Smooth muscle cell (in vitro differentiated cells): ENCODE results near the gene FECH. TPM values are rescaled to one million over a fixed set of nuclear protein-coding genes. Genes with fewer than 3 reads are reported as not detected.

Experiments
- DNase-seq: peaks from one replicate; lab custom pipeline; 2025; ENCODE audit not compliant: unreplicated experiment; lab: John Stamatoyannopoulos, UW
- H2AFZ ChIP-seq: fragments of 200-600 bp; sonication (generic); 2 replicates; pipeline ENCODE4 v1.6.0; 2016; ENCODE audit warnings: antibody characterized with exemption, low read depth, mild to moderate bottlenecking
- H3F3A ChIP-seq: fragments of 200-600 bp; sonication (generic); 2 replicates; pipeline ENCODE4 v1.6.0; 2017; ENCODE audit warnings: antibody characterized with exemption, low read depth
- H3K27ac ChIP-seq: fragments of 200-600 bp; sonication (generic); 2 replicates; pipeline ENCODE4 v1.5.1; 2016; ENCODE audit warnings: low read depth, mild to moderate bottlenecking
- H3K27me3 ChIP-seq: fragments of 200-600 bp; sonication (generic); 2 replicates; pipeline ENCODE4 v1.6.1; 2016; ENCODE audit warnings: low read depth, mild to moderate bottlenecking
- H3K36me3 ChIP-seq: fragments of 200-600 bp; sonication (generic); 2 replicates; pipeline ENCODE4 v1.5.1; 2016; ENCODE audit warnings: low read depth
- H3K4me1 ChIP-seq: fragments of 200-600 bp; sonication (generic); 2 replicates; pipeline ENCODE4 v1.5.1; 2016; ENCODE audit warnings: low read depth
- H3K4me2 ChIP-seq: fragments of 200-600 bp; sonication (generic); 2 replicates; pipeline ENCODE4 v1.6.0; 2016; ENCODE audit warnings: mild to moderate bottlenecking
- H3K4me3 ChIP-seq: fragments of 200-600 bp; sonication (generic); 2 replicates; pipeline ENCODE4 v1.5.1; 2016; ENCODE audit warnings: mild to moderate bottlenecking
- H3K79me2 ChIP-seq: fragments of 200-600 bp; sonication (generic); 2 replicates; pipeline ENCODE4 v1.6.0; 2016; ENCODE audit warnings: low read depth, mild to moderate bottlenecking
- H3K9ac ChIP-seq: fragments of 200-600 bp; sonication (generic); 2 replicates; pipeline ENCODE4 v1.6.0; 2016; ENCODE audit warnings: low read depth
- H3K9me3 ChIP-seq: fragments of 200-600 bp; sonication (generic); replicated peaks from 2 replicates; pipeline ENCODE4 v1.5.1; 2016; ENCODE audit warnings: low read depth
- H4K20me1 ChIP-seq: fragments of 200-600 bp; sonication (generic); 2 replicates; pipeline ENCODE4 v1.6.0; 2016; ENCODE audit warnings: low read depth
- CTCF ChIP-seq: fragments of 200-600 bp; sonication (generic); IDR thresholded peaks from 2 replicates; pipeline ENCODE4 v1.5.1; 2017; ENCODE audit warnings: borderline replicate concordance, mild to moderate bottlenecking, antibody characterized with exemption; ENCODE audit not compliant: insufficient read depth, poor library complexity, severe bottlenecking
- WGBS: methylation state at CpG from one replicate; pipeline ENCODE4 v1.1.7; 2016; ENCODE audit warnings: low lambda C conversion rate; 5-methylcytosine and 5-hydroxymethylcytosine counted together
- polyA plus RNA-seq: library from polyadenylated mRNA; unstranded; fragments of >200 nt; fragmentation: Nextera tagmentation; extraction: Ambion mirVana; gene quantifications from 2 replicates; pipeline ENCODE4 v1.2.1, GENCODE V29; 2016
- total RNA-seq: library from RNA; depleted of rRNA; stranded (reverse); fragments of >200 nt; gene quantifications from 2 replicates; pipeline ENCODE4 v1.2.3, GENCODE V29; 2014

FECH gene
- total and polyA plus RNA-seq, 2 experiments from 2014 or later = 18.1 to 52.5 TPM

GRCh38 chr18:57555134-57555533 is 31.4 kb downstream of the FECH start:
- Histone ChIP-seq H3K27ac (no peak overlapping the region), H3K27me3 (no peaks in the 10 kb centered on the region), H3K4me2 (no peak overlapping the region), H3K4me1 (no peaks in the 10 kb centered on the region), H4K20me1 (no peaks in the 10 kb centered on the region), H3K79me2 (no peaks in the 10 kb centered on the region), H3K4me3 (no peak overlapping the region), H2AFZ (no peak overlapping the region), H3K36me3 (no peaks in the 10 kb centered on the region), H3F3A (no peaks in the 10 kb centered on the region), H3K9ac (no peak overlapping the region), H3K9me3 (no peaks in the 10 kb centered on the region)
- no peak for TF ChIP-seq CTCF
- WGBS = 98% methylated on average over 2 of the region's 2 CpGs
- no peak for DNase-seq

GRCh38 chr18:57550510-57550909 is 36.0 kb downstream of the FECH start:
- Histone ChIP-seq H3K4me1 (no peaks in the 10 kb centered on the region), H3K4me2 (no peak overlapping the region), H3K27ac (no peak overlapping the region), H2AFZ (no peak overlapping the region), H3K4me3 (no peak overlapping the region), H3K79me2 (no peaks in the 10 kb centered on the region), H3K9ac (no peak overlapping the region), H3K36me3 (no peaks in the 10 kb centered on the region), H4K20me1 (no peaks in the 10 kb centered on the region), H3K27me3 (no peaks in the 10 kb centered on the region), H3K9me3 (no peaks in the 10 kb centered on the region), H3F3A (no peaks in the 10 kb centered on the region)
- WGBS = 91% methylated on average over 10 of the region's 10 CpGs
- DNase-seq = no peak
- TF ChIP-seq CTCF = no peak

- DNase-seq = no peak
- TF ChIP-seq CTCF = no peak
- Histone ChIP-seq H3K9ac (no peak overlapping the region), H3K4me3 (no peak overlapping the region), H3F3A (no peaks in the 10 kb centered on the region), H3K4me1 (no peaks in the 10 kb centered on the region), H3K27ac (no peak overlapping the region), H3K9me3 (no peaks in the 10 kb centered on the region), H3K4me2 (no peak overlapping the region), H3K79me2 (no peaks in the 10 kb centered on the region), H3K36me3 (no peaks in the 10 kb centered on the region), H3K27me3 (no peaks in the 10 kb centered on the region), H2AFZ (no peak overlapping the region), H4K20me1 (no peaks in the 10 kb centered on the region)
- WGBS = 95% methylated on average over 4 of the region's 4 CpGs
These were observed 39.2 kb downstream of the FECH start for GRCh38 chr18:57547260-57547659.

GRCh38 chr18:57544936-57545660 is 41.4 kb downstream of the FECH start:
- H3K27ac ChIP-seq = no peak overlapping the region
- H3F3A ChIP-seq = no peaks in the 10 kb centered on the region
- no peak overlapping the region for H3K9ac ChIP-seq
- no peaks in the 10 kb centered on the region for H3K4me1 ChIP-seq
- H3K9me3 ChIP-seq = no peaks in the 10 kb centered on the region
- no peaks in the 10 kb centered on the region for H3K36me3 ChIP-seq
- no peak overlapping the region for H3K4me3 ChIP-seq
- no peak overlapping the region for H3K4me2 ChIP-seq
- no peak for TF ChIP-seq CTCF
- 88% methylated on average over 8 of the region's 8 CpGs for WGBS
- no peak for DNase-seq
- H3K79me2 ChIP-seq = no peaks in the 10 kb centered on the region
- no peak overlapping the region for H2AFZ ChIP-seq
- H3K27me3 ChIP-seq = no peaks in the 10 kb centered on the region
- H4K20me1 ChIP-seq = no peaks in the 10 kb centered on the region
